A549 (cell line): ENCODE data around the gene KIF5A. TPM values are rescaled to one million over a fixed set of nuclear protein-coding genes. Genes with fewer than 3 reads are reported as not detected.

Experiments used
- ATAC-seq, 2 experiments: fragments of 200-7000 bp in 1 of 2; fragments of >200 bp in 1 of 2; cut with Nextera tagmentation in 1 of 2; cut with Tn5 transposase in 1 of 2; 3 replicates each; pipeline versions ENCODE4 v1.8.0 to v1.9.1; 2018 to 2020; ENCODE audit warnings: mild to moderate bottlenecking in 1 of 2, moderate library complexity in 1 of 2
- CTCF ChIA-PET: fragments of 300-600 bp; sonication (Branson Sonifier 250); formaldehyde crosslinking; extraction: SDS; loops from one replicate; lab custom pipeline; 2021; ENCODE audit warnings: antibody characterized with exemption, inconsistent platforms; lab: Yijun Ruan, JAX
- POLR2A ChIA-PET: fragments of 350-600 bp; formaldehyde crosslinking; extraction: SDS; loops from one replicate; lab custom pipeline; 2021; ENCODE audit warnings: antibody characterized with exemption, inconsistent platforms; lab: Yijun Ruan, JAX
- DNase-seq, 2 experiments: peaks; one replicate each; pipeline versions ENCODE4 v3.0.0 to v3.0.0-alpha.2; 2011 to 2016; ENCODE audit warnings: low read depth in 1 of 2, low spot score in 1 of 2
- FAIRE-seq: peaks from 2 replicates; lab custom pipeline; 2011; peaks lifted over from hg19 to GRCh38; lab: Jason Lieb, UNC
- H3K27ac ChIP-seq, 2 experiments: fragments of >200 bp; sonication (Bioruptor Twin); formaldehyde crosslinking; 3 replicates each; pipeline ENCODE4 v1.5.1; 2016 to 2017
- H3K4me1 ChIP-seq: fragments of >200 bp; sonication (Bioruptor Twin); formaldehyde crosslinking; 3 replicates; pipeline ENCODE4 v1.6.1; 2016
- H3K4me2 ChIP-seq: fragments of >200 bp; sonication (Bioruptor Twin); formaldehyde crosslinking; 3 replicates; pipeline ENCODE4 v1.6.1; 2016
- H3K4me3 ChIP-seq: fragments of >200 bp; sonication (Bioruptor Twin); formaldehyde crosslinking; 3 replicates; pipeline ENCODE4 v1.5.1; 2016
- H3K9me3 ChIP-seq: fragments of >200 bp; sonication (Bioruptor Twin); formaldehyde crosslinking; 3 replicates; pipeline ENCODE4 v1.6.1; 2016
- BHLHE40 ChIP-seq: IDR thresholded peaks from 2 replicates; pipeline ENCODE4 v1.6.1; 2012; ENCODE audit warnings: low read depth, low read length, inconsistent platforms
- EHF ChIP-seq: fragments of 250-450 bp; sonication (Bioruptor Pico); IDR thresholded peaks from 2 replicates; pipeline ENCODE4 v1.5.0; 2020; ENCODE audit warnings: mild to moderate bottlenecking
- ELK1 ChIP-seq: fragments of 150-350 bp; IDR thresholded peaks from 2 replicates; pipeline ENCODE4 v1.6.1; 2014; ENCODE audit warnings: low read depth, mild to moderate bottlenecking, low read length
- GATA3 ChIP-seq: IDR thresholded peaks from 2 replicates; pipeline ENCODE4 v1.6.1; 2012; ENCODE audit warnings: borderline replicate concordance
- HEYL ChIP-seq: fragments of 250-450 bp; sonication (Bioruptor Pico); IDR thresholded peaks from 2 replicates; pipeline ENCODE4 v1.8.0; 2021; ENCODE audit warnings: mild to moderate bottlenecking, moderate library complexity
- HMGXB4 ChIP-seq: fragments of 250-450 bp; sonication (Bioruptor Pico); IDR thresholded peaks from 2 replicates; pipeline ENCODE4 v1.5.0; 2021; ENCODE audit warnings: mild to moderate bottlenecking, moderate library complexity, borderline replicate concordance
- HOXA7 ChIP-seq: fragments of 250-450 bp; sonication (Bioruptor Pico); IDR thresholded peaks from 2 replicates; pipeline ENCODE4 v1.5.0; 2020; ENCODE audit warnings: mild to moderate bottlenecking, moderate library complexity
- JUN ChIP-seq, 2 experiments: fragments of >200 bp; sonication (Bioruptor Twin); formaldehyde crosslinking; IDR thresholded peaks; 2 replicates in 1 of 2; 3 replicates in 1 of 2; pipeline ENCODE4 v1.6.1; 2016 to 2017
- KDM1A ChIP-seq: fragments of 200-600 bp; sonication (generic); IDR thresholded peaks from 2 replicates; pipeline ENCODE4 v1.6.1; 2016; ENCODE audit warnings: low read depth, mild to moderate bottlenecking
- MAX ChIP-seq: IDR thresholded peaks from 2 replicates; pipeline ENCODE4 v1.6.1; 2012
- NFE2L2 ChIP-seq: fragments of 150-350 bp; conservative IDR thresholded peaks from 2 replicates; pipeline ENCODE4 v1.6.1; 2014; ENCODE audit warnings: low read length
- NR3C1 ChIP-seq: fragments of >200 bp; sonication (Bioruptor Twin); formaldehyde crosslinking; IDR thresholded peaks from 3 replicates; pipeline ENCODE4 v1.6.1; 2017
- PBX3 ChIP-seq: IDR thresholded peaks from 2 replicates; pipeline ENCODE4 v1.6.1; 2012
- PHF8 ChIP-seq: fragments of 200-600 bp; sonication (generic); IDR thresholded peaks from 2 replicates; pipeline ENCODE4 v1.6.1; 2016; ENCODE audit warnings: low read depth, mild to moderate bottlenecking, antibody characterized with exemption, moderate library complexity, borderline replicate concordance
- POLR2A ChIP-seq: IDR thresholded peaks from 2 replicates; pipeline ENCODE4 v1.6.1; 2012; ENCODE audit warnings: mild to moderate bottlenecking, low read length
- REST ChIP-seq: fragments of 200-600 bp; sonication (generic); IDR thresholded peaks from 2 replicates; pipeline ENCODE4 v1.6.1; 2016; ENCODE audit warnings: antibody characterized with exemption, mild to moderate bottlenecking, moderate library complexity
- RFX5 ChIP-seq: fragments of 450-650 bp; IDR thresholded peaks from 2 replicates; pipeline ENCODE4 v1.7.1; 2014; ENCODE audit warnings: antibody characterized with exemption, mild to moderate bottlenecking, moderate library complexity
- USF2 ChIP-seq: fragments of 450-650 bp; IDR thresholded peaks from 2 replicates; pipeline ENCODE4 v1.6.1; 2014; ENCODE audit warnings: antibody characterized with exemption
- WGBS: methylation state at CpG from one replicate; pipeline ENCODE4 v1.1.6; 2017; ENCODE audit errors: missing lambda C conversion rate; 5-methylcytosine and 5-hydroxymethylcytosine counted together
- polyA plus RNA-seq, 4 experiments: library from polyadenylated mRNA; depleted of rRNA in 3 of 4; stranded (reverse); fragments of >200 nt; fragmentation: RNase III in 1 of 4; extraction: RNeasy Plus Mini Kit Qiagen cat#74134 plus additional on column Dnase treatment in 1 of 4; gene quantifications; 2 replicates in 3 of 4; 3 replicates in 1 of 4; pipeline ENCODE4 v1.2.3, GENCODE V29; 2011 to 2017

KIF5A gene
- polyA plus RNA-seq, 2 of the 4 experiments (the other 2 are of a cell fraction): 0.61 to 0.89 TPM

- TF ChIP-seq REST: no peak
Measured at GRCh38 chr12:57590479-57590863, 40.6 kb downstream of the KIF5A start (continued).

GRCh38 chr12:57590864-57591781 lies 41.3 kb downstream of the KIF5A start, which contains the start of gene PIP4K2C:
PIP4K2C (plus strand) TSS chr12:57591192; CDS start chr12:57591290, 98 bp downstream.
- peak; percentile 87 to 94 for ATAC-seq
- peak; percentile 79 to 80 for DNase-seq
- CTCF ChIA-PET: interaction anchor here (0.9 to 5.5 kb wide), 11 partner anchors 8 to 165 kb away, joined by 3 to 55 read pairs (median 5); partner anchors contain the start of gene ARHGEF25
- peak within 1 kb of the TSS; percentile 70 for H3K4me2 ChIP-seq
- 1% methylated on average over 41 of the region's 69 CpGs for WGBS
- H3K9me3 ChIP-seq: no peaks in the 10 kb centered on the region
- FAIRE-seq: no peak
- peaks cover 12% of the 10 kb centered on the region for H3K4me1 ChIP-seq
- POLR2A ChIA-PET: interaction anchor here (0.8 to 1.7 kb wide), 6 partner anchors 9 to 46 kb away, joined by 3 to 9 read pairs (median 4); partner anchors contain the start of gene ARHGEF25
- H3K27ac ChIP-seq: peak within 1 kb of the TSS; percentile 84 to 91
- TF ChIP-seq PBX3 (peak; percentile 25; the same call in 1 of the 2 replicates), KDM1A (no peak), NR3C1 (no peak), ELK1 (no peak), USF2 (peak; percentile 92), NFE2L2 (no peak), HOXA7 (CRISPR knock-in tag) (no peak), EHF (CRISPR knock-in tag) (no peak), RFX5 (0 out of 2 replicates have a peak, but pooled peaks have one; percentile 12), HMGXB4 (CRISPR knock-in tag) (no peak), BHLHE40 (peak; percentile 17), MAX (peak; percentile 69), HEYL (CRISPR knock-in tag) (no peak), GATA3 (no peak), PHF8 (peak; percentile 91), JUN (IDR thresholded peaks at IDR 0.05) (peak; percentile 26 to 73; a peak in 2 of 5 replicates), POLR2A (peak; percentile 77)
- peak within 1 kb of the TSS; percentile 94 for H3K4me3 ChIP-seq
